ELF-1 (cell line): ENCODE data around the gene GALR1.
A peak's percentile ranks its signal among the peaks of the same experiment; 100 is the strongest.
"Not testable (repeated sequence)": the region's sequence is repeated elsewhere in the genome, so short reads cannot be mapped to it uniquely, and the experiment has no call there.

Source experiments
- DNase-seq: peaks from one replicate; pipeline ENCODE4 v3.0.0-alpha.2; 2016; ENCODE audit warnings: low read depth, low spot score

The GALR1 gene, protein sequence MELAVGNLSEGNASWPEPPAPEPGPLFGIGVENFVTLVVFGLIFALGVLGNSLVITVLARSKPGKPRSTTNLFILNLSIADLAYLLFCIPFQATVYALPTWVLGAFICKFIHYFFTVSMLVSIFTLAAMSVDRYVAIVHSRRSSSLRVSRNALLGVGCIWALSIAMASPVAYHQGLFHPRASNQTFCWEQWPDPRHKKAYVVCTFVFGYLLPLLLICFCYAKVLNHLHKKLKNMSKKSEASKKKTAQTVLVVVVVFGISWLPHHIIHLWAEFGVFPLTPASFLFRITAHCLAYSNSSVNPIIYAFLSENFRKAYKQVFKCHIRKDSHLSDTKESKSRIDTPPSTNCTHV

DNA sequence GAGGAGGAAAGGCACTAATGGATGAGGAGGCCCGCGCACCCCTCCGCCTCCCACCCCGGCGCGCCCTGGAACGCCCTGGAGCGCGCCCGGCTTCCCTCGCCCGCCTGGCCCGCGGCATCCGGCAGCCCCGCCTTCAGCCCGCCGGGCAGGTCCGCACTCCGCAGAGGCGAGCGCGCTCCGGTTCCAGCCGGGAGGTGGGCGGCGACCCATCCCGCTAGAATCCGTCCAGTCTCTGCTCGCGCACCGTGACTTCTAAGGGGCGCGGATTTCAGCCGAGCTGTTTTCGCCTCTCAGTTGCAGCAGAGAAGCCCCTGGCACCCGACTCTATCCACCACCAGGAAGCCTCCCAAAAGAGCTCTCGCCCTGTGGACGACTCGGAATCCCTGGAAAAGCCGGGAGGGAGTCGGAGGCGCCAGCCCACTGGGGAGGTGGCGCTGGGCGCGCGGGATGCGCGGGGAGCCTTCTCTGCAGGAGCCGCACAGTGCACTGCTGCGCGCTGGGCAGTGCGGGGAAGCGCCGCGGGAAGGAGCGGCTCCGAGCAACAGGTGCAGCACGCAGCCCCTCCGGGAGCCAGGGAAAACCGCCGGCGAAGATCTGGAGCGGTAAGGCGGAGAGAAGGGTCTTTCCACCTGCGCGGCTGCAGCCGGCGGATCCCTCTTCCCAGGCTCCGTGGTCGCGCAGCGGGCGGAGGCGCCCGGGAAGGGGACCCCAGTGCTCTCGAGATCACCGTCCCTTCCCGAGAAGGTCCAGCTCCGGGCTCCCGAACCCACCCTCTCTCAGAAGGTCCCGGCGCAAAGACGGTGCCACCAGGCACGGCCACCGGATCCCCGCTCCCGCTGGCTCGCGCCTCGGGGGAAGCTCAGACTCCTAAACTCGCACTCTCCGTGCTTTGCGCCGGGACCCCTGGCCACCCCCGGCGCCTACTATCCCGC is at the start of gene GALR1:
Gene GALR1, plus strand, starts transcription at position 280 of the 932 bp plus-strand sequence. CDS start 701 bp downstream, outside the sequence.
- DNase-seq: peak; percentile 50

DNA sequence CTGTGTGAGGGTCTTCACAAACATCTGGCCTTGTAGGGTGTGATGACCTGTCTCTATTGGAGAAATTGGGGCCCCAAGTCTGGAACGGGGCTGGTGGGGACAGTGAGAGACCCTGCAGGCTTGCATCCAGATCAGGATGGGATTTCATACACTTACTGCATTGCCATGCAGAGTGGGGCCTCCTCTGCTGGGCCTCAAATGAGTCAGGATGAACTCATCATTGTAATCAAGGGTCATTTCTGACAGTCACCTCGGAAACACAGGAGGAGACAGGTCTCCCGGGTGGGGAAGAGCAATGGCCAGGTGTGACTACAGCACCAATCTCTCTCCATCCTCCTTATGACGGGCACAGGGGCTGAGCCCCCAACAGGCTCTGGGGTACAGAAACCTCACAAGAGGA is 48.1 kb upstream of the GALR1 start:
- no peak for DNase-seq

DNA sequence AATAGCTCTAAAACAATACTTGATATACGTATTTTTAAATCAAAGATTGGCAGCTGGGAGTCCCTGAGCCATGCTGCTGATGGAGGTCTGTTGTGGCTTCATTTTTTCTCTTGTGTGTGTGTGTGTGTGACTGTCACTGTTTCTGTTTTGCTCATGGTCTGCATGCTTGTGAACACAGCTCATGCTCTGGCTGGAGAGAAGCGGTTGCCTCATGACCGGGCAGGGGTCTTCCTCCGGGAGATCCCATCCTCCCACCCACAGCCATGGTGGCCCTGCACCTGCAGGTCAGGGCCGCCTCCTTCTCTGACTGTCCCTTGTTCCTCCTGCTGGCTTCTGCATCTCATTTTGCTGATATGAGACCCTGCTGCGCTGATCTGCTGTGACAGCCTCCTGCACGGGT is 47.3 kb upstream of the GALR1 start:
- DNase-seq: no peak

DNA sequence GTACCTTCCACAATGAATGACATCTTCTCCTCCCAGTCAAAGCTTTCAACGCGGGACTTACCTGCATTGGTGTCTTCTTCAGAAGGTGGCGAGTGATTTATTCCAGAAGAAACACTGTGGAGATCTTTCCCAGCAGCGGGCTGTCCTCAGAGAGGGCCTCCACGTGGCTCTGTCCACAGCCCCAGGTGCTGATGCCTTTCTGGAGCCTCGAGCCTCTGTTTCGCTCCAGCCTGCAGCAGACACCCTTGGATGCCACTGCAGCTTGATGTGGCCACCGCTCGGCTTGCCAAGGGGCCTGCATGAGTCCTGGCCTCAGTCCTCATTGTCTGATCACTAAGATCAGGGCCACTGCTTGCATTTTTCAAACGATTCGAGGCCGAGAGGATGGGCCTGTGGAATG is 46.6 kb upstream of the GALR1 start:
- DNase-seq: peak; percentile 31

DNA sequence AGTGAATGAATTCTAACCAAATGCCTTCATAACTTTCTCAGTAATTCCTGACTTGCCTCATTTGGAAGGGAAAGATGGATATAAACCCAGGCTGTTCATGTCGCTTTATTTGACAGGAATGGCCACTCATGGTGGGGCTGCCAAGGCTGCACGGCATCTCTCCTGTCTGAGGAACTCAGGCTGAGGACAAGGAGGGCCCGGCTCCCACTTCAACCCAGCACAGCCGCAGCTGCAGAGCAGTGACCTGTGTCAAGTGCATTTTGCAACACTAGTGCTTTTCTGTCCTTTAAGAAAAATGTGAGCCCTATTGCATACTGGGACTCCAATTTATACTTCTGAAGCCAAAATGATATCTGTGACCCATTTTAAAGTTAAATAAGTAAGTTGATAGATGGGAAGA is 45.8 kb upstream of the GALR1 start:
- DNase-seq: no peak

DNA sequence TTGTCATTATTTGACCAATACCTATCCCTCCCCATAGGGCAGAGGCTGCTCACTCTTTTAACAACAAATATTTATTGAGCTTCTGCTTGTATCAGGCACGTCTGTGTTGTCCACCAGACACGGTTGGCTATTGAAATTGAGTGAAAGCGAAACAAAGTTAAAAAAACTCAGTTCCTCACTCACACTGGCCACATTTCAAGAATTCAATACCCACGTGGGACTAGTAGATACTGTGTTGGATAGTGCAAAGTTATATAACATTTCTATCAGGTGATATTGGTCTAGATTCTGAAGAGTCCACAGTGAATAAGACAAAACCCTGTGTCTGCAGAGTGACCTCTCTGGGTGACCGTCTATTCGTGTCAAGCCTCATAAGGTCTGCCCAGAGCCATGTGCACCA is 43.9 kb upstream of the GALR1 start:
- no peak for DNase-seq

DNA sequence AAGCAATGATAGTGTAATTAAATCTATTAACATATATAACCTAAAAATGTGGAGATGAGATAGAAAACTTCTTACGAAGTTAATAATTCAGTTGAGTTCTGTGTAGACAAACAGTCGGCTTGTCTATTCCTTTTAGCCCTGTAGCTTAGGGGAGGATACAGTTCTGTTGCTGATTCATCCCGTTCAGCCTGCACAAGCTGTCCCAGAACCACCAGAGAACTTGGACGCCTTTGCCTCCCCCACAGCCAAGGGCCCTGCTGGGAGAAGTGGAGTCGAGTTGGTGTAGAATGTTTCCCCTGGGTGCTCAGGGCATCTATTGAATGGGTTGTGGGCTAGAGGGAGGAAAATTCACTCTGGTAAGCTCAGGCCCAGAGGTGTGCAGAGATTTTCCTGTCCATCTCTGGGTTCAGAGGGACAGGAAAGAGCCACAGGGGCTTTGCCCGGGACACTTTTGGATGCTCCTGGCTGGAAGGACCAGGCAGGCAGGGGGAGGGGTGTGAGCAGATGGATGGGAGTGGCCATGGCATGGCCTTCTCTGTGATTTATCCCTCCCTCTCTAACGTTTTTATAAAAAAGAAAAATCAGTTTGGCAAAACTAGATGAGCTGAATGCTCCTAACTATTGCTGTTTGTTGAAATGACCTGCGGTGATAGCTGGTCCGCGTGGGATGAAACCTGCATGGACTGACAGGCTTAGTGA is 42.8 kb upstream of the GALR1 start:
- DNase-seq: no peak

DNA sequence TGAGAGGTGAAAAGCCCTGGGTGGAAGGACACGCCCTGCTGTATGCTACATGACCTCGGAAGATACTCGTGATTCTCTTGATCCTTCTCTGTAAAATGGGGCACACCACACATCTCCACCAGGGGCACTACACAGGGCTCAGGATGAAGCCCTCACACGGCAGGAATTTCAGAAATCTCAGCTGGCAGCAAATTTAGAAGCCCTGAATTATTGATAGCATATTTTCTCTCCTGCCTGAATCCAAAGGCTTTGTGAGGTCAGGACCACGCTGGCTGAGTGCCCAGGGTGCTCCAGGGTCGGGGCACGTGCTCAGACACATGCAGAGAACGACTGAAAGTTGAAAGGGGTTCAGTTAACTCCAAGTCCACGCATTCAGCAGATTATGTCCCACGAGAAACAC is 42.1 kb upstream of the GALR1 start:
- DNase-seq: no peak

DNA sequence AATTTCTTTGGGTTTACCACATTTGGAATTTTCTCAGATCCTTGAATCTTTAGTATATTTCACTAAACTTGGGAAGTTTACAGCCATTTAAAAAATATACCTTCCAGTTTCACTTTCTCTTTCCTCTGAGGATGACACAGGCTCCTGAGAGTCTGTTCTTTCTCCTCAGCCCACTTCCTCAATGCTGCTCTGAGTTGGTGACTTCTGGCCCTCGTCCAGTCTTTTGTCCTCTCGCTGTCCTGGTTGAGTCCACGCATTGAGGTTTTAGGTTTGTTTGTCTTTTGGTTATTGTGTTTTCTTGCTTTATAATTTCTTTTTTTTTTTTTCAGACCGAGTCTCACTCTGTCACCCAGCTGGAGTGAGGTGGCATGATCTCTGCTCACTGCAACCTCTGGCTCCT is 40.7 kb upstream of the GALR1 start:
- no peak for DNase-seq

DNA sequence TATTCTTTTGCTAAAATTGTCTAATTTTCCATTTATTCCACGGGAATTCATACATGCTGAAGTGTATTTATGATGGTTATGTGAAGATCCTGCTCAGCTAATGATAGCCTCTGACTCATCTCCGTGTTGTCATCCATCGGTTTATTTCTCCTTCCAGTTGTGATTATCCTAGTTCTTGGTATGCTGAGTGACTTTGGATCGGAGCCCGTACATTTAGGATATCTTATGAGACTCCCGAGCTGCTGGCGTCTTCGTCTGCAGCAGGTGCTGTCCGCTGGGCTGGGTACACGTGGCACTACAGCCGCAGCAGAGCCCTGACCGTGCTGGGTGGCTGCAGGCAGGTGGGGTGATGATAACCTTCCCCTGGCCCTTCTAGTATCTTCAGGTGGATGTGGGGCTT is 40.1 kb upstream of the GALR1 start:
- no peak for DNase-seq

DNA sequence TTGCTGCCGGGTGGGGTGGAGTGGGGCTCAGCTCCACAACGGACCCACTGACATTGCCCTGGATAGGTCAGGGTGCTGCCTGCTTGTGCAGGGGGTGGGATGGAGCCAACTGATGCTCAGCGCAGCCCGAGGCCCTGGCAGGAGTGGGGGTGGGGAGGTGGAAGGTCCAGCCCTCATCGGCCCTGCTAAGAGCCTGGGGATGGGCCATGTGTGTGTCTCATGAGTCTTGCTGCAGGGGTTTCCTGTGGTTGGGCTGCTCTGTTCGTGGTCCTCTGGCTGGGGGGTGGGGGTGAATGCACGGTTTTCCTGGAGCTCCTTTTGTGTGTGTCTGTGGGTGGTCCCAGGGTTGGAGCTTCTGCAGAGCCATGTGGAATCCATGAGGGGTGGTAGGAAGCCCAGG is 39.4 kb upstream of the GALR1 start:
- peak; percentile 80 for DNase-seq

DNA sequence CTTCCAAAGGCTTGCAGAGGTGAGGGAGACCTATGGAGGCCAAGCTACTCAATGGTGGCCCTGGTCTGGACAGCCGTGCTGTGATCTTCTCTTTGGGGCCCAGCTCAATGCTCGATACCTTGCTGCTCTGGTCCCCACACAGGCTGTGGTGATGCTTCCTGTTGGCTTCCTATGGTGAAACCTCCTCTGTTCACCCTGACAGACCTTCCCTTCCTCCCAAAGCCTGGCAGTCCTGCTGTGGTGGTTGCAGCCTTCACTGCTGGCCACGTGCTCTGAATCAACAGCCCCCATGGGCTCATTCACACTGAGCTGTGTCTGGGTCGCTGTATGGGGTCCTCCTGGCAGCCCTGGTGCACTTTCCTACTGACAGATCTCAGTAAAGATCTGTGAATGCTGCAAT is 31.0 kb upstream of the GALR1 start:
- DNase-seq: no peak

DNA sequence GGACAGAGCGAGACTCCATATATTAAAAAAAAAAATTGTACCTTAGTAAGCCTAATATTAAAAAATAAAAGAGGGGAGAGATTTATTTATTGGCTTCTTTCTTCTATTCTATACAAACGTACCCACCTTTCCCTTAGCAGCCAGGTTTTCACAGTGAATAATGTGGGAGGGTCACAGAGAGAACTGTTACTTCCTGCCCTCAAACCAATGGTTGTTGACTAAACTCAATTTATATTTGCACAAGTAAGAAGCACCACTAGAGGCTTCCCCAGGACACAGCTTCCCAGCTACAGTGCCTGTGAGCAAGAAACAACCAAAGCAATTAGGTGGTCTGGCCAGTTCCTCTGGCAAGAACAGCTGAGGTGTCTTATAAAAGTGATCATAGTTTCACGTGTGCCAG is 28.9 kb upstream of the GALR1 start:
- DNase-seq: no peak

DNA sequence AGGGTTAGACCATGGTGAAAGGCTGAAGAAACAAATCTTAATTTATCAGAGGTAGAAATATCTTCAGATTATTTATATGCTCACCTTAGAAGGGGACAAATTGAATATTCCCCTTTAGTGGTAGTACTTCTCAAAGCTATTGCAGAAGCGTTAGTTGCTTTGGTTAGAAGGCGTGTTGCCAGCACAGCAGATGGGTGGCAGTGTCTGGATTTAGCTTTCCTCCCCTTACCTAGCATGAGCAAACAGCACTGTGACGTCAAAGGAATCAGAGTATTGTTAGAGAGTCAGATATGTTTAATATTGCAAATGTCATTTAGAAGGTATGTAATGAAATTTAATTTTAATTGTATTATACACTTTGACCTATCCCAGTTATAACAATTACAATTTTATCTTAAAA is 27.2 kb upstream of the GALR1 start:
- no peak for DNase-seq

DNA sequence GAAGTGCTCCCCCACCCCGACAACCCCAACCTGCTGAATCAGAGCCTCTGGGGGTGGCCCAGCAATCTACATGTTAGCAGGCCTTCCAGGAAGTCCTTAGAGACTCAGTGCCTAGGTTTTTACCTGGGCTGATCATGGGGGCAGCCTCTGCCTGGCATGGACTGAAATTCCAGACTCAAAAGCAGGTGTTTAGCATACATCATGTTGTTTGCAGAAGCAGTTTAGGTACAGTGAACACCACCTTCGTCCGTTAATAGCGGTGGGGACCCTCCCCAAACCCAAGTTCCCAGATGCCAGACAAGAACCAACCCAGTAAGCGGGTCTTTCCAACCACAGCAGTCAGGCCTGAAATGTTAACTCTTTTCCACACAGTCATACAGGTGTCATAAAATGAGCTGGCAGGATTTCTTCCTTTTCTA is 26.4 kb upstream of the GALR1 start:
- no peak for DNase-seq

DNA sequence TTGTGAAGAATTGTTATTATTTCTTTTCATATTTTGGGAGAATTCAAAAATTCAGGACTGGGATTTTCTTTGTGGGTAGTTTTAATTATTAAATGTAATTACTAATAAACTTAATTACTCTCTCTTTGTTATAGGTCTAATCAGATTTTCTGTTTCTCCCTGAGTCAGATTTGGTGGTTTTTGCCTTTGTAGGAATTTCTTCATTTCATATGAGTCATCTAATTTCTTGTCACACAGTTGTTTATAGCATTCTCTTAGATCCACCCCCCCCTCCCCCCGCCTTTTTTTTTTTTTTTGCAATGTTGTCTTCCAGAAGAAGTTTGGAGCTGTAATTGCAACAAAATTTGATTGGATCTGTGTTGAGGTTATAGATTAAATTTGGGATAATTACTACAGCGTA is 26.0 kb upstream of the GALR1 start:
- DNase-seq: no peak

DNA sequence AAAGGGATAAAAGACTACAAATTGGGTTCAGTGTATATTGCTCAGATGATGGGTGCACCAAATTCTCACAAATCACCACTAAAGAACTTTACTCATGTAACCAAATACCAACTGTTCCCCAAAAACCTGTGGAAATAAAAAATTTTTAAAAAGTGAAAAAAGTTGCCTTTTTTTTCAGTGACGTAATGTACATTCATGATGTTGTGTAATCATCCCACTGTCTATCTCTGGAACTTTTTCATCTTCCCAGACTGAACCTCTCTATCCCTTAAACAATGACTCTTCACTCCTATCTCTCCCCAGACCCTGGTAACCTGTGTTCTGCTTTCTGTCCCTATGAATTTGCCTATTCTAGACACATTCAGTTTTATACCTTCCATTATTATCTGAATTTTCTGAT is 19.0 kb upstream of the GALR1 start:
- no peak for DNase-seq

DNA sequence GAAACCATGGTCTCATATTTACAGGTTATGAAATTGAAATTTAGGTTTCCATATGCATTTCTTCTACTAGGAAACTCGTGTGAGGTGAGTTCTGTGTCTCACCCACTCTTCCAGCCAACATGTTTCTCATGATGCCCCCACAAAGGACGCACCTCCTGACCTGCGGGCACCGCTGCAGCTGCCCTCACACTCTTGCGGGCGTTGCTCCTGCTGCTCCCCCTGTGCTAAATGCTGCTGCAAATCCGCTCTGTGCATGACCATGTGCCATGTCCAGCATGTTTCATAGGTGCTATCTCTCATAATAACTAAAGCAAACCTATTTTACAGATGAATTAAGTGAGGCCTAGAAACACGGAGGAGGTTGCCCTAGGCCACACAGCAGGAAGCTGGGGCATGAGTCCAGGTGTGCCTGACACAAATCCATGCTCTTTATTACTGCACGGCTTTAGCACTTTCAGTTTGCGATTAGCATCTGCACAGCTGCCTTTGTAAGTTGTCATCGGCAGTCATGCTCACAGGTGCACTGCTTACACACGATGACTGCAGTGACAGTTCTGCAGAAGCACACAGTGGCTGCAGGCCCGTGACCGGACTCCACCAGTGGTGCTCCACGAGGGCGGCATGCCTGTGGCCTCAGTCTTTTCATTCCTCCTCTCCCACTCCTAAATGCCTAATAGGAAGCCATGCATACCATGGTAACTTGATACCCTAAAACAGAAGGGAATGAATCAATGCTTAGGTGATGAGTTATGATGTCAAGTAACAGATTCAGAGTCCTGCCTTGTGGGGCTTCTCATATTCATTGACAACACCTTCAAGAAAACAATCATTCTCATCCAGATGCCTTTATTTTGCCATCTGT is 14.9 kb upstream of the GALR1 start:
- no peak for DNase-seq

DNA sequence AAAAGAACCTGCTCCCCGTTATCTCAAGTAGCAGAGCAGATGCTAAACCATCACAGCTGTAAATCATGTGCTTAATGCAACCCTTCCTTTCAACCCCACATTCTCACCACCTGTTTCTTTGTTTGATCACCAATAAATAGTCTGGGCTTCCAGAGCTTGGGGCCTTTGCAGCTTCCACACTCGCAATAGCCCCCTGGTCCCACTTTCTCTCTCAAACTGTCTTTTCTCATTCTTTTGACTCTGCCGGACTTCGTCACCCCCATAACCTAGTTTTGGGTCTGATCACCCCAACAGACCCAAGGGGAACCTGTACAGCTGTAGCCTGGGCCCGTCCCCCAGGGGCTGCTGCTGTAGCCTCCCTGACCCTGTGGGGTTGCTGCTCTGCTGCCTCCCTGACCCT is 10.4 kb upstream of the GALR1 start:
- not testable (repeated sequence) for DNase-seq

DNA sequence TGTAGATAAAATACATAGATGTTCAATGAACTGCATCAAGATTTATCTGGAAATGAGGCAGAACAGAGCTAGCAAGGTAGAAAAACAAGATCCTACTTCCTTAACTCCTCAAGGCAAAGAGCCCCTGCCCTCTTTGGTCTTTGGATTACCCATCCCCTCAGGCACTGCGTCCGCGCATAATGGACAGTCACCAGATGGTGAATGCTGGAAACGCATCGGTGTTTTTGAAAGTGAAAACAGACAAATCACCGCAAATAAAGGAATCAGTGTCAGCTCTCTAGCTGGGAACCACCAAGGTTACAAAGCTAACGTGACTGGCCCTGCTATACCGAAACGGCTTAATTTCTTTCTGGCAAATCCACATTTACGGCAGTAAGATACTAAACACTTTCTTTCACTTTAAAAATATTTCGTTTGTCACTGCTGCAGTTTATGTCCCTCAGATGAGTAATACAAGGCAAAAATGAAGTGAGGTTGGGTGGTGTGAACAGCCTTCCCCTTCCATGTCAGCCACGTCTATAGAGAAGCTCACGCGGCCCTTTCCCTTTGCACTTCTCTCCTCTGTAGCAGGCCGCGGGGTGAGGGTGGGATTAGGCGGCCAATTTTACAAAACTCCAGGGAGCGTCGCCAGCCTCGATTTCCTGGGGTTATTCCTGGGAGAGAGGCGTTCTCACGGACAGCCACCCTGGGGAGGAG is 627 bp upstream of the GALR1 start:
- DNase-seq: peak; percentile 65

DNA sequence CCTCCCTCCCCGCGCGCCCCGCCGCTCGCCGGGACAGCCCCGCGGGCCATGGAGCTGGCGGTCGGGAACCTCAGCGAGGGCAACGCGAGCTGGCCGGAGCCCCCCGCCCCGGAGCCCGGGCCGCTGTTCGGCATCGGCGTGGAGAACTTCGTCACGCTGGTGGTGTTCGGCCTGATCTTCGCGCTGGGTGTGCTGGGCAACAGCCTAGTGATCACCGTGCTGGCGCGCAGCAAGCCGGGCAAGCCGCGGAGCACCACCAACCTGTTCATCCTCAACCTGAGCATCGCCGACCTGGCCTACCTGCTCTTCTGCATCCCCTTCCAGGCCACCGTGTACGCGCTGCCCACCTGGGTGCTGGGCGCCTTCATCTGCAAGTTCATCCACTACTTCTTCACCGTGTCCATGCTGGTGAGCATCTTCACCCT is 865 bp downstream of the GALR1 start:
- peak; percentile 23 for DNase-seq
